NT2/D1 (cell line): ENCODE data around the gene PARG.

Source experiments
- DNase-seq: peaks from one replicate; pipeline ENCODE4 v3.0.0-alpha.2; 2011; ENCODE audit warnings: low read depth, low spot score
- H3K27me3 ChIP-seq: 2 replicates; pipeline ENCODE4 v1.6.0; 2011; ENCODE audit warnings: mild to moderate bottlenecking; ENCODE audit not compliant: insufficient read length, insufficient read depth
- H3K36me3 ChIP-seq: 2 replicates; pipeline ENCODE4 v1.6.1; 2011; ENCODE audit warnings: mild to moderate bottlenecking, low read length, mixed read lengths; ENCODE audit not compliant: insufficient read depth, insufficient read length
- H3K4me1 ChIP-seq: 2 replicates; pipeline ENCODE4 v1.5.1; 2011; ENCODE audit not compliant: insufficient read depth, insufficient read length
- H3K4me3 ChIP-seq: 2 replicates; pipeline ENCODE4 v1.5.1; 2011; ENCODE audit warnings: low read depth; ENCODE audit not compliant: insufficient read length
- H3K9ac ChIP-seq: 2 replicates; pipeline ENCODE4 v1.6.0; 2011; ENCODE audit warnings: low read depth; ENCODE audit not compliant: insufficient read length
- H3K9me3 ChIP-seq: 2 replicates; pipeline ENCODE4 v1.5.1; 2011; ENCODE audit warnings: mild to moderate bottlenecking, low read length; ENCODE audit not compliant: insufficient read depth
- SUZ12 ChIP-seq: IDR thresholded peaks from 2 replicates; pipeline ENCODE4 v1.6.1; 2011; ENCODE audit not compliant: insufficient read length, insufficient read depth; ENCODE audit errors: extremely low read depth
- YY1 ChIP-seq: IDR thresholded peaks from 2 replicates; pipeline ENCODE4 v1.6.1; 2011; ENCODE audit not compliant: insufficient read length, insufficient read depth
- ZNF274 ChIP-seq: IDR thresholded peaks from 2 replicates; pipeline ENCODE4 v1.6.1; 2011; ENCODE audit warnings: mild to moderate bottlenecking, low read depth, low read length

PARG gene

GRCh38 chr10:49833168-49833567 lies 108.7 kb downstream of the PARG start:
- H3K36me3 ChIP-seq = peaks cover 16% of the 10 kb centered on the region
- TF ChIP-seq YY1 = no peak
- TF ChIP-seq ZNF274 = no peak
- no peak for TF ChIP-seq SUZ12
- no peaks in the 10 kb centered on the region for H3K9me3 ChIP-seq
- H3K27me3 ChIP-seq = no peaks in the 10 kb centered on the region
- no peak for DNase-seq
- no peak overlapping the region for H3K9ac ChIP-seq
- peaks cover 2% of the 10 kb centered on the region for H3K4me1 ChIP-seq
- H3K4me3 ChIP-seq = no peak overlapping the region

- peaks cover 2% of the 10 kb centered on the region for H3K4me1 ChIP-seq
- H3K36me3 ChIP-seq = peaks cover 22% of the 10 kb centered on the region
- H3K9ac ChIP-seq = no peak overlapping the region
- TF ChIP-seq YY1 (no peak), SUZ12 (no peak), ZNF274 (no peak)
- peak; percentile 76 for DNase-seq
- no peaks in the 10 kb centered on the region for H3K9me3 ChIP-seq
- H3K27me3 ChIP-seq = no peaks in the 10 kb centered on the region
- no peak overlapping the region for H3K4me3 ChIP-seq
Observed at GRCh38 chr10:49831352-49832035, 110.3 kb downstream of the PARG start.

DNA sequence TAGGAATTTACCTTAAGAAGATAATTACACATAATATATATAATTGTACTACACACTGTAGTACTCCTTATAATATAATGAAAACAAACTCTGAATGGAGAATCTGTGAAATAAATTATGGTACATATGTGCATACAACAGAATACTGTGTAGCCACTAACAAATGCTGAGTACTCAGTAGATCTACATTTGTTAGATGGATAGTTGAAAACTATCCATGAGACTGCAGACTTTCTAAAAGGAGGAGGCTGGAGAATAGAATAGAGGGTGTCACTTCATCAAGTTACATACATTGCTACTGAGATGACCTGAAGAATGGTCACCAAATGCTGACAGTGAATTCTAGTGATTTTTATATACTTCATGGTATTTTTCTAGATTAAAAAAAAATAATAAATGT lies 111.0 kb downstream of the PARG start:
- Histone ChIP-seq H3K4me3 (no peak overlapping the region), H3K27me3 (no peaks in the 10 kb centered on the region), H3K36me3 (peaks cover 27% of the 10 kb centered on the region), H3K4me1 (peaks cover 2% of the 10 kb centered on the region), H3K9ac (no peak overlapping the region), H3K9me3 (no peaks in the 10 kb centered on the region)
- no peak for TF ChIP-seq YY1
- TF ChIP-seq SUZ12 = no peak
- no peak for TF ChIP-seq ZNF274
- DNase-seq = no peak

GRCh38 chr10:49830016-49830415 lies 111.8 kb downstream of the PARG start:
- H3K4me1 ChIP-seq = peaks cover 2% of the 10 kb centered on the region
- no peak for TF ChIP-seq SUZ12
- no peaks in the 10 kb centered on the region for H3K9me3 ChIP-seq
- H3K9ac ChIP-seq = no peak overlapping the region
- no peak for DNase-seq
- no peak overlapping the region for H3K4me3 ChIP-seq
- no peaks in the 10 kb centered on the region for H3K27me3 ChIP-seq
- peaks cover 28% of the 10 kb centered on the region for H3K36me3 ChIP-seq

- DNase-seq = no peak
- Histone ChIP-seq H3K36me3 (peaks cover 32% of the 10 kb centered on the region), H3K9me3 (no peaks in the 10 kb centered on the region), H3K4me3 (no peak overlapping the region), H3K27me3 (no peaks in the 10 kb centered on the region), H3K9ac (no peak overlapping the region), H3K4me1 (peaks cover 2% of the 10 kb centered on the region)
- TF ChIP-seq SUZ12 (no peak), YY1 (no peak), ZNF274 (no peak)
Observed at GRCh38 chr10:49827297-49827696, 114.5 kb downstream of the PARG start.

DNA sequence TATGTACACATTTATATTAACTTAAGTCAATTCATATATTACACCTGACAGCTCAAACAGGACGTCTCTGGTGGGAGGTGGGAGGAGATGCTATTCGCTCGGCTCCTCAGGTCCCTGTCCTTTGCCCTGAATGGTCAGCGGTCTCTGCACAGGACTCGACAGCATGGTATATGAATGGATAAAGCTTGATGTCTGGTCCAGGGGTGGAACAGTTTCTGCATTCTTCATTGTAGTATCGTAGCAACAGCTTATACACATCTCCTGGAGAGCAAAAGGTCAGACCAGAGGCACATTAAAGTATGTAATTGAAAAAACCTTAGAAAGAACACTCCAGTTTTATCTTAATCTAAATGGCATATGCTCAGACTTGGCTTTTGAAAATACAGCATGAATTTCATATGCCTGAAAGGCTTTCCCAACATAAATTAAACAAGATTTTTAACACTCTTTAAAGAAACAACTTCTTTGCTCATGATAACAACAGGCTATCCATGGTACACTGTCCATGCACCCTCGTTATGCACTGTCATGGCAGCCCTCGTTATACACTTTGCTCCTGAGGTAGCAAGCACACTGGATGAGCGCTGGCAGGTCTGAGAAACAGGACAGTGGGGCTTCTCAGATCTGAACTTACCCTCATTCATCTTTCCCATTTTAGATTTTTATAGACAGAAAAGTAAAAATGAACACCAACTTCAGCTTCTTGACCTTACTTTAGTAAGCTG lies 122.4 kb downstream of the PARG start:
- Histone ChIP-seq H3K4me3 (no peak overlapping the region), H3K9ac (no peak overlapping the region), H3K27me3 (no peaks in the 10 kb centered on the region), H3K36me3 (peaks cover 36% of the 10 kb centered on the region), H3K4me1 (no peaks in the 10 kb centered on the region), H3K9me3 (no peaks in the 10 kb centered on the region)
- no peak for DNase-seq
- no peak for TF ChIP-seq ZNF274

- Histone ChIP-seq H3K4me1 (no peaks in the 10 kb centered on the region), H3K36me3 (peaks cover 36% of the 10 kb centered on the region), H3K9ac (no peak overlapping the region), H3K27me3 (no peaks in the 10 kb centered on the region), H3K4me3 (no peak overlapping the region), H3K9me3 (no peaks in the 10 kb centered on the region)
- DNase-seq = no peak
- no peak for TF ChIP-seq SUZ12
- TF ChIP-seq ZNF274 = no peak
- no peak for TF ChIP-seq YY1
Observed at GRCh38 chr10:49817845-49818244, 124.0 kb downstream of the PARG start.

- H3K4me1 ChIP-seq = no peaks in the 10 kb centered on the region
- 0 out of 2 replicates have a peak, but pooled peaks cover 9% of the 10 kb centered on the region for H3K9me3 ChIP-seq
- H3K4me3 ChIP-seq = no peak overlapping the region
- H3K36me3 ChIP-seq = no peaks in the 10 kb centered on the region
- no peak overlapping the region for H3K9ac ChIP-seq
- TF ChIP-seq SUZ12 (no peak), YY1 (no peak), ZNF274 (no peak)
- DNase-seq = no peak
- H3K27me3 ChIP-seq = no peaks in the 10 kb centered on the region
Observed at GRCh38 chr10:49803988-49804387, 137.8 kb downstream of the PARG start.
